K562 (cell line): ENCODE data around the gene ZNF853. TPM values are rescaled to one million over a fixed set of nuclear protein-coding genes. Genes with fewer than 3 reads are reported as not detected.

Source experiments
- ATAC-seq: fragments of 200-7000 bp; cut with Tn5 transposase; 3 replicates; pipeline ENCODE4 v1.9.1; 2020; ENCODE audit warnings: moderate library complexity
- BruUV-seq: library from RNA; stranded (reverse); fragments of 400-500 nt; replicated peaks from 2 replicates; lab custom pipeline; 2021; lab: Mats Ljungman, UMichigan
- CTCF ChIA-PET: fragments of 300-600 bp; formaldehyde crosslinking; extraction: SDS; loops from one replicate; lab custom pipeline; 2021; ENCODE audit warnings: low intra/inter-chr PET ratio; lab: Yijun Ruan, JAX
- POLR2A ChIA-PET: fragments of 300-600, 350-650 bp; sonication (Branson Sonifier 250); formaldehyde crosslinking; extraction: SDS; loops from one replicate; lab custom pipeline; 2021; ENCODE audit warnings: antibody characterized with exemption, inconsistent platforms; lab: Yijun Ruan, JAX
- DNase-seq, 4 experiments: peaks; one replicate each; pipeline versions ENCODE4 v3.0.0 to v3.0.0-alpha.2; 2011 to 2018; ENCODE audit warnings: low spot score in 3 of 4, mixed read lengths in 3 of 4; ENCODE audit errors: extremely low read depth in 1 of 4
- FAIRE-seq: peaks from 2 replicates; lab custom pipeline; 2011; peaks lifted over from hg19 to GRCh38; lab: Jason Lieb, UNC
- H2AFZ ChIP-seq: 2 replicates; pipeline ENCODE4 v1.6.0; 2011; ENCODE audit warnings: low read depth, low read length, control low read depth, inconsistent platforms
- H3K27ac ChIP-seq: fragments of 200-600 bp; 3 replicates; pipeline ENCODE4 v1.8.0; 2011; ENCODE audit warnings: low read depth, mild to moderate bottlenecking, control low read depth, inconsistent platforms, low read length, moderate library complexity, mixed read lengths; ENCODE audit errors: extremely low read depth
- H3K27me3 ChIP-seq, 2 experiments: fragments of 300-600 bp in 1 of 2; 2 replicates in 1 of 2; 3 replicates in 1 of 2; pipeline versions ENCODE4 v1.6.0 to v1.8.0; 2011; ENCODE audit warnings: inconsistent platforms in 2 of 2, low read length in 2 of 2, mild to moderate bottlenecking in 1 of 2, mixed read lengths in 1 of 2, moderate library complexity in 1 of 2; ENCODE audit not compliant: control insufficient read depth in 2 of 2, insufficient read depth in 2 of 2
- H3K36me3 ChIP-seq: fragments of 300-600 bp; 3 replicates; pipeline ENCODE4 v1.8.0; 2011; ENCODE audit warnings: mild to moderate bottlenecking, low read length, inconsistent platforms; ENCODE audit not compliant: control insufficient read depth, insufficient read depth
- H3K4me1 ChIP-seq, 2 experiments: fragments of 200-600 bp in 1 of 2; replicated peaks in 1 of 2; 2 replicates in 1 of 2; 3 replicates in 1 of 2; pipeline versions ENCODE4 v1.5.1 to v1.8.0; 2011; ENCODE audit warnings: inconsistent platforms in 2 of 2, low read length in 2 of 2, mild to moderate bottlenecking in 1 of 2, mixed read lengths in 1 of 2, moderate library complexity in 1 of 2; ENCODE audit not compliant: control insufficient read depth in 2 of 2, insufficient read depth in 2 of 2
- H3K4me2 ChIP-seq: 2 replicates; pipeline ENCODE4 v1.6.1; 2011; ENCODE audit warnings: low read length, control low read depth, inconsistent platforms, mixed read lengths; ENCODE audit not compliant: insufficient read depth
- H3K4me3 ChIP-seq: fragments of 200-600 bp; sonication (generic), shearing (Covaris generic); 2 replicates; pipeline ENCODE4 v1.5.1; 2016; ENCODE audit warnings: control low read depth, inconsistent platforms
- H3K79me2 ChIP-seq: fragments of 200-600 bp; 3 replicates; pipeline ENCODE4 v1.8.0; 2011; ENCODE audit warnings: low read length, inconsistent platforms; ENCODE audit not compliant: control insufficient read depth, insufficient read depth
- H3K9ac ChIP-seq, 2 experiments: 2 replicates each; pipeline versions ENCODE4 v1.6.0 to v1.6.1; 2011; ENCODE audit warnings: low read depth in 2 of 2, low read length in 2 of 2, control low read depth in 1 of 2, inconsistent platforms in 1 of 2, mild to moderate bottlenecking in 1 of 2, mixed read lengths in 1 of 2; ENCODE audit not compliant: insufficient read depth in 1 of 2
- H3K9me1 ChIP-seq: one replicate; pipeline ENCODE4 v1.6.0; 2011; ENCODE audit warnings: inconsistent platforms, mild to moderate bottlenecking, low read length, moderate library complexity; ENCODE audit not compliant: control insufficient read depth, insufficient read depth
- H3K9me3 ChIP-seq: replicated peaks from 2 replicates; pipeline ENCODE4 v1.5.1; 2011; ENCODE audit warnings: low read depth, low read length, inconsistent platforms; ENCODE audit not compliant: control insufficient read depth, insufficient read depth
- H4K20me1 ChIP-seq: replicated peaks from 2 replicates; pipeline ENCODE4 v1.6.1; 2011; ENCODE audit warnings: low read length, inconsistent platforms, mixed read lengths; ENCODE audit not compliant: control insufficient read depth, insufficient read depth
- ATF1 ChIP-seq, 2 experiments: fragments of 450-650 bp in 1 of 2; IDR thresholded peaks; 2 replicates each; pipeline ENCODE4 v1.6.1; 2016; ENCODE audit warnings: missing compliant biosample characterization in 1 of 2, missing genetic modification characterization in 1 of 2
- C11orf30 ChIP-seq: fragments of 450-650 bp; IDR thresholded peaks from 2 replicates; pipeline ENCODE4 v1.6.1; 2016; ENCODE audit warnings: low read depth, mild to moderate bottlenecking
- HDAC1 ChIP-seq, 2 experiments: fragments of 450-650 bp; IDR thresholded peaks; 2 replicates each; pipeline ENCODE4 v1.6.1; 2016 to 2017; ENCODE audit warnings: inconsistent platforms in 1 of 2, mild to moderate bottlenecking in 1 of 2, moderate library complexity in 1 of 2
- KDM4B ChIP-seq, 2 experiments: fragments of 450-650 bp in 1 of 2; sonication (generic) in 1 of 2; IDR thresholded peaks; 2 replicates each; pipeline ENCODE4 v1.6.1; 2016 to 2017; ENCODE audit warnings: borderline replicate concordance in 2 of 2, antibody characterized with exemption in 1 of 2, low read depth in 1 of 2, mild to moderate bottlenecking in 1 of 2
- KLF13 ChIP-seq: fragments of 450-650 bp; IDR thresholded peaks from 2 replicates; pipeline ENCODE4 v1.6.1; 2016; ENCODE audit warnings: missing genetic modification characterization, low read depth, mild to moderate bottlenecking, missing compliant biosample characterization, moderate library complexity, borderline replicate concordance
- NBN ChIP-seq: fragments of 450-650 bp; IDR thresholded peaks from 2 replicates; pipeline ENCODE4 v1.6.1; 2016; ENCODE audit warnings: low read depth, mild to moderate bottlenecking
- NCOA6 ChIP-seq: fragments of 450-650 bp; IDR thresholded peaks from 2 replicates; pipeline ENCODE4 v1.6.1; 2017; ENCODE audit warnings: mild to moderate bottlenecking
- NRF1 ChIP-seq, 2 experiments: fragments of 450-650 bp; IDR thresholded peaks in 1 of 2; conservative IDR thresholded peaks in 1 of 2; 2 replicates each; pipeline ENCODE4 v1.6.1; 2014; ENCODE audit warnings: mild to moderate bottlenecking in 2 of 2
- PHF21A ChIP-seq: fragments of 450-650 bp; IDR thresholded peaks from 2 replicates; pipeline ENCODE4 v1.6.1; 2017; ENCODE audit warnings: low read depth, borderline replicate concordance
- POLR2G ChIP-seq: fragments of 200-400 bp; formaldehyde crosslinking; IDR thresholded peaks from 2 replicates; pipeline ENCODE4 v1.6.1; 2017; ENCODE audit warnings: low read depth, mild to moderate bottlenecking, antibody characterized with exemption, low read length, moderate library complexity
- RBBP5 ChIP-seq: fragments of 200-600 bp; sonication (generic); IDR thresholded peaks from 2 replicates; pipeline ENCODE4 v1.6.1; 2012; ENCODE audit warnings: borderline replicate concordance, mild to moderate bottlenecking, low read length, control low read depth, inconsistent platforms; ENCODE audit not compliant: insufficient read depth, poor library complexity, severe bottlenecking
- RBFOX2 ChIP-seq: fragments of 200-400 bp; formaldehyde crosslinking; IDR thresholded peaks from 2 replicates; pipeline ENCODE4 v1.6.1; 2017; ENCODE audit warnings: low read depth, mild to moderate bottlenecking, low read length, moderate library complexity
- SMAD2 ChIP-seq: fragments of 150-350 bp; IDR thresholded peaks from 2 replicates; pipeline ENCODE4 v1.6.1; 2014; ENCODE audit warnings: low read depth, mild to moderate bottlenecking, low read length
- SMARCA5 ChIP-seq: fragments of 450-650 bp; IDR thresholded peaks from 2 replicates; pipeline ENCODE4 v1.6.1; 2016
- SMARCB1 ChIP-seq: IDR thresholded peaks from 2 replicates; pipeline ENCODE4 v1.6.1; 2011; ENCODE audit warnings: improper control_type of control experiment, low read depth; ENCODE audit not compliant: insufficient read length
- ZBTB17 ChIP-seq: fragments of 450-650 bp; formaldehyde crosslinking; IDR thresholded peaks from 2 replicates; pipeline ENCODE4 v1.4.0; 2020; ENCODE audit warnings: mild to moderate bottlenecking
- ZNF764 ChIP-seq: fragments of 250-450 bp; sonication (Bioruptor Pico); IDR thresholded peaks from 2 replicates; pipeline ENCODE4 v1.4.0; 2020; ENCODE audit warnings: low read depth, mild to moderate bottlenecking, moderate library complexity
- WGBS: fragments of 100-300 bp; shearing (Covaris generic); methylation state at CpG from one replicate; pipeline ENCODE4 v1.1.6; 2016; ENCODE audit warnings: low coverage, mixed read lengths; ENCODE audit not compliant: insufficient coverage; ENCODE audit errors: missing lambda C conversion rate; 5-methylcytosine and 5-hydroxymethylcytosine counted together
- in situ Hi-C: fragments of 300-500 bp; cut with MboI; formaldehyde crosslinking; loops from 4 replicates; pipeline ENCODE4 v1.15.0; 2018; ENCODE audit warnings: inconsistent platforms, mixed read lengths
- intact Hi-C: fragments of 100-400 bp; cut with micrococcal nuclease; formaldehyde crosslinking; loops from 2 replicates; pipeline ENCODE4 v1.14.2; 2022
- polyA plus RNA-seq, 8 experiments: library from polyadenylated mRNA; depleted of rRNA in 4 of 8; stranded (reverse) in 5 of 8; unstranded in 3 of 8; fragments of >200 nt; fragmentation: Nextera tagmentation in 2 of 8; fragmentation: Illumina TruSeq in 1 of 8; extraction: Ambion mirVana in 2 of 8; extraction: Trizol in 1 of 8; gene quantifications; 2 replicates each; pipeline versions ENCODE4 v1.2.1 to v1.2.3, GENCODE V29; 2011 to 2014; ENCODE audit warnings: inconsistent platforms in 1 of 8, missing spikeins in 1 of 8
- total RNA-seq, 7 experiments: library from RNA; depleted of rRNA in 6 of 7; stranded (reverse); fragments of >200 nt in 6 of 7; fragmentation: Illumina TruSeq in 2 of 7; extraction: Trizol in 2 of 7; gene quantifications; 2 replicates each; pipeline versions ENCODE4 v1.2.1 to v1.2.3, GENCODE V29; 2011 to 2021; ENCODE audit warnings: low replicate concordance in 1 of 7
- TF ChIP-seq, protein P1 (sequence below): sonication (generic); formaldehyde crosslinking; IDR thresholded peaks from 2 replicates; pipeline ENCODE4 v1.8.0; 2023; ENCODE audit warnings: mild to moderate bottlenecking, missing genetic modification reagents

Gene ZNF853
- total and polyA plus RNA-seq, 9 of the 15 experiments (the other 6 are each of a cell fraction or from before 2014, with no cell fraction given): 0.03 TPM; not detected in 8

DNA sequence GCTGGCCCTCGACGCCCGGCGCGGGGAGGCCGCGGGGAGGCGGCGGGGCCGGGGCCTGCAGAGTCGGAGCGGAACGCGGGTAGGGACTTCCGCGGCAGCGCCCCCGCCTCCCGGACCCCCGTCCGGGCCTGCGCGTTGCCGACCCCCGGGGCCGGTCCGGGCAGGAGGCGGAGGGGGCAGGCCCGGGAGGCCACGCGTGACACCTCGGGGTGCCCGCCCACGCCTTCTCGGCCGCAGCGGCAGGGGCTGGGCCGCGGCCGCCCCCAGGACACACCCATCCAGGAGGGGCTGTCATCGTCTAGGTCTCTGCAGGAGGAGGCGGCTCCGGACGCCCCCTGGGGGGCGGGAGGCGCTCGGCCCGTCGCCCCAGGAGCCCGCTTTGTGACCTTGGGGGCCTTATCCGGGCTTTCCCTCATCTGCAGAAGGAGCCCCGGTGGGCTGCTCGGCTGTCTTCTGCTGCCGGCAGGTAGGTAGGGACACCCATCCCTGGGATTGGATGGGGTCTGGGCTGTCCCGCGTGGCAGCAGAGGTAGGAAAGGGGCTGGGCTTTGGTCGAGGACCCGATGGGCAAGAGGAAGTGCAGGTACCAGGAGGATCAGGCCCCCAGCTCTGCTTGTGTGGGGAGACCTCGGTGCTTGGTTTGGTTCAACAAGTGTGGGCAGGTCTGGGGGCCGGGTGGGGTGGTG lies 22.3 kb downstream of the ZNF853 start:
- ChIA-PET CTCF (interaction anchor here (0.8 kb wide), 1 partner anchor 48 kb away, joined by 3 read pairs; no protein-coding TSS in a partner anchor), POLR2A (interaction anchor here (0.6 kb wide), 1 partner anchor 462 kb away, joined by 3 read pairs; no protein-coding TSS in a partner anchor)
- peak; percentile 90 to 95 (median 94) for DNase-seq
- peak overlapping the region; percentile 78 for H3K27ac ChIP-seq
- H3K9ac ChIP-seq: peak overlapping the region; percentile 71 to 94
- H3K4me2 ChIP-seq: peak overlapping the region; percentile 91
- H3K4me1 ChIP-seq: peaks cover 19 to 57% of the 10 kb centered on the region in 2 experiments; a peak in 4 of 5 replicates
- peaks cover 6% of the 10 kb centered on the region; the same call in 1 of the 2 replicates for H3K9me3 ChIP-seq
- FAIRE-seq: no peak
- H3K79me2 ChIP-seq: peaks cover 59% of the 10 kb centered on the region
- peak; percentile 85 for ATAC-seq
- intact Hi-C loops: no loop called here
- H2AFZ ChIP-seq: peak overlapping the region; percentile 82
- in situ Hi-C loops: no loop called here
- H4K20me1 ChIP-seq: no peaks in the 10 kb centered on the region
- 0% methylated on average over 16 of the region's 60 CpGs for WGBS
- peaks cover 38% of the 10 kb centered on the region for H3K36me3 ChIP-seq
- no peaks in the 10 kb centered on the region; a peak in 1 of 5 replicates for H3K27me3 ChIP-seq
- peaks cover 2% of the 10 kb centered on the region for H3K9me1 ChIP-seq
- no TSS peak for BruUV-seq
- H3K4me3 ChIP-seq: peak overlapping the region; percentile 76
- TF ChIP-seq C11orf30 (peak; percentile 35; the same call in 1 of the 2 replicates), ZBTB17 (CRISPR knock-in tag) (peak; percentile 26; the same call in 1 of the 2 replicates), RBFOX2 (peak; percentile 70), ATF1 (CRISPR knock-in tag; IDR thresholded peaks at IDR 0.05) (no peak), ATF1 (tag; IDR thresholded peaks at IDR 0.05) (peak; percentile 46), SMARCA5 (no peak), KLF13 (tag) (peak; percentile 83; the same call in 1 of the 2 replicates), HDAC1 (IDR thresholded peaks at IDR 0.05) (peak in 1 of 2 experiments; percentile 65; a peak in 2 of 4 replicates), PHF21A (0 out of 2 replicates have a peak, but pooled peaks have one; percentile 57), NBN (0 out of 2 replicates have a peak, but pooled peaks have one; percentile 22), SMAD2 (no peak), ZNF764 (no peak), RBBP5 (peak; percentile 68), NCOA6 (no peak), SMARCB1 (no peak), NRF1 (conservative IDR thresholded peaks at IDR 0.05 in 1 of 2, IDR thresholded peaks at IDR 0.05 in 1 of 2) (no peak), POLR2G (peak; percentile 58; the same call in 1 of the 2 replicates), KDM4B (IDR thresholded peaks at IDR 0.05; ENCODE audit: borderline replicate concordance in 2 of 2, low read depth in 1 of 2) (no peak)
- TF ChIP-seq, protein P1, sequence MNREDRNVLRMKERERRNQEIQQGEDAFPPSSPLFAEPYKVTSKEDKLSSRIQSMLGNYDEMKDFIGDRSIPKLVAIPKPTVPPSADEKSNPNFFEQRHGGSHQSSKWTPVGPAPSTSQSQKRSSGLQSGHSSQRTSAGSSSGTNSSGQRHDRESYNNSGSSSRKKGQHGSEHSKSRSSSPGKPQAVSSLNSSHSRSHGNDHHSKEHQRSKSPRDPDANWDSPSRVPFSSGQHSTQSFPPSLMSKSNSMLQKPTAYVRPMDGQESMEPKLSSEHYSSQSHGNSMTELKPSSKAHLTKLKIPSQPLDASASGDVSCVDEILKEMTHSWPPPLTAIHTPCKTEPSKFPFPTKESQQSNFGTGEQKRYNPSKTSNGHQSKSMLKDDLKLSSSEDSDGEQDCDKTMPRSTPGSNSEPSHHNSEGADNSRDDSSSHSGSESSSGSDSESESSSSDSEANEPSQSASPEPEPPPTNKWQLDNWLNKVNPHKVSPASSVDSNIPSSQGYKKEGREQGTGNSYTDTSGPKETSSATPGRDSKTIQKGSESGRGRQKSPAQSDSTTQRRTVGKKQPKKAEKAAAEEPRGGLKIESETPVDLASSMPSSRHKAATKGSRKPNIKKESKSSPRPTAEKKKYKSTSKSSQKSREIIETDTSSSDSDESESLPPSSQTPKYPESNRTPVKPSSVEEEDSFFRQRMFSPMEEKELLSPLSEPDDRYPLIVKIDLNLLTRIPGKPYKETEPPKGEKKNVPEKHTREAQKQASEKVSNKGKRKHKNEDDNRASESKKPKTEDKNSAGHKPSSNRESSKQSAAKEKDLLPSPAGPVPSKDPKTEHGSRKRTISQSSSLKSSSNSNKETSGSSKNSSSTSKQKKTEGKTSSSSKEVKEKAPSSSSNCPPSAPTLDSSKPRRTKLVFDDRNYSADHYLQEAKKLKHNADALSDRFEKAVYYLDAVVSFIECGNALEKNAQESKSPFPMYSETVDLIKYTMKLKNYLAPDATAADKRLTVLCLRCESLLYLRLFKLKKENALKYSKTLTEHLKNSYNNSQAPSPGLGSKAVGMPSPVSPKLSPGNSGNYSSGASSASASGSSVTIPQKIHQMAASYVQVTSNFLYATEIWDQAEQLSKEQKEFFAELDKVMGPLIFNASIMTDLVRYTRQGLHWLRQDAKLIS (CRISPR knock-in tag): no peak
